SKM-1 (cell line): ENCODE data around the gene UFSP2.

Experiments used
- DNase-seq: peaks from one replicate; lab custom pipeline; 2025; ENCODE audit not compliant: unreplicated experiment; lab: John Stamatoyannopoulos, UW

UFSP2 gene

GRCh38 chr4:185429660-185430059, 3.9 kb upstream of the UFSP2 start:
- no peak for DNase-seq

GRCh38 chr4:185426960-185427688, 1.4 kb upstream of the UFSP2 start:
- DNase-seq: no peak

- no peak for DNase-seq
Measured at GRCh38 chr4:185424905-185425646, 688 bp downstream of the UFSP2 start.

GRCh38 chr4:185421366-185422124, 4.2 kb downstream of the UFSP2 start:
- DNase-seq: no peak

- no peak for DNase-seq
Measured at GRCh38 chr4:185416955-185417354, 8.8 kb downstream of the UFSP2 start.

GRCh38 chr4:185412412-185412811, 13.4 kb downstream of the UFSP2 start:
- DNase-seq: no peak

- DNase-seq: no peak
Measured at GRCh38 chr4:185411849-185412248, 13.9 kb downstream of the UFSP2 start.

- DNase-seq: no peak
Measured at GRCh38 chr4:185408432-185408831, 17.3 kb downstream of the UFSP2 start.

GRCh38 chr4:185405296-185405999, 20.3 kb downstream of the UFSP2 start:
- no peak for DNase-seq

GRCh38 chr4:185404031-185404430, 21.7 kb downstream of the UFSP2 start:
- DNase-seq: no peak

GRCh38 chr4:185399466-185399865, 26.3 kb downstream of the UFSP2 start:
- no peak for DNase-seq

GRCh38 chr4:185398618-185399017, 27.1 kb downstream of the UFSP2 start:
- DNase-seq: no peak

- DNase-seq: no peak
Measured at GRCh38 chr4:185396724-185397385, 28.9 kb downstream of the UFSP2 start, which contains the start of gene ANKRD37. Gene ANKRD37 (plus strand): TSS chr4:185396841. CDS start chr4:185396924, 83 bp downstream.

- peak; percentile 93 for DNase-seq
Measured at GRCh38 chr4:185395956-185396723, 29.6 kb downstream of the UFSP2 start.

GRCh38 chr4:185395238-185395955, 30.4 kb downstream of the UFSP2 start, which contains the start of gene LRP2BP:
Gene LRP2BP (minus strand): TSS chr4:185395924. CDS start chr4:185378186, 17,738 bp downstream.
- no peak for DNase-seq

- DNase-seq: no peak
Measured at GRCh38 chr4:185394568-185395237, 31.1 kb downstream of the UFSP2 start.

GRCh38 chr4:185392156-185392555, 33.6 kb downstream of the UFSP2 start:
- no peak for DNase-seq

GRCh38 chr4:185390941-185391340, 34.8 kb downstream of the UFSP2 start:
- DNase-seq: no peak
